IPS-11a (cell line): ENCODE measurements around the gene ASL.
A peak's percentile ranks its signal among the peaks of the same experiment; 100 is the strongest.
"Not testable (repeated sequence)": the region's sequence is repeated elsewhere in the genome, so short reads cannot be mapped to it uniquely, and the experiment has no call there.

Experiments
- H3K4me3 ChIP-seq: one replicate; pipeline ENCODE4 v1.5.1; 2013; ENCODE audit warnings: low read depth, low read length, control low read depth

Gene ASL

DNA sequence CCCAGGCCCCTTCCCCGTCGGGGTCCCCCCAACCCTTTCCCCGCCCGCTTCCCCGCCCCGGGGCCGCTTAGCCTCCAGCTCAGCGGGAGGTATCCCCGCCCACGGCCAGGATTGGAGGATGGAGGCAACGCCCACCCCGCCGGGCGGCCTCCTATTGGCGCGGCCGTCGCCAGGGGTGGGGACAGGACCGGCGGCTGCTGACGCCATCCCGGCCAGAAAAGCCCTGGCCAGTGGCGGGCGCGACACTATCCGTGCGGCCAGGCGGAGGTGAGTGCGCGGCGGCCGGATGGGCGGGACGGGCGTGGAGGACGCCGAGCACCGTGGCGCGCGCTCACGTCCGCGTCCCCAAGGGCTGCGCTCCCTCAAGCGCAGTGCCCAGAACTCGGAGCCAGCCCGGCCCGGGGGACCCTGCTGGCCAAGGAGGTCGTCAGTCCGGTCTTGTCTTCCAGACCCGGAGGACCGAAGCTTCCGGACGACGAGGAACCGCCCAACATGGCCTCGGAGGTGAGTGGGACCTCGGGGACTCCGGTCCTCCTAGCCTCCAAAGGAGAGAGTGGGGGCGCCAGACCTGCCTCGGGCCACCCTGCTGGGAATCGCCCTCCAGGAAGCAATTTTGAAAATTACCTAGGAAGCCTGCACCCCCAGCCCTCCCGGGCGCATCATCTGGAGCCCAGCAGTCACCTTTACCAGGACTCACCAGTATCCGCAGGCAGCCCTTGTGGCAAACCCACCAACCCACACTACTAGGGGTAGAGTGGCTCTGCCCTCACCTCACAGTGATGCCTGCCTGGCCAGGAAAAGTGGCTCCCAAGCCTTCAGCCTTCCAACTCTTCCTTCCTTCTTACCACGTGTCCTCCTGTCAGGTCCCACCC lies at the start of gene ASL:
TSS of gene ASL (plus strand) at position 230 of the 872 bp plus-strand sequence. CDS start at position 493, 263 bp downstream.
- H3K4me3 ChIP-seq, result peak within 1 kb of the TSS; percentile 78

DNA sequence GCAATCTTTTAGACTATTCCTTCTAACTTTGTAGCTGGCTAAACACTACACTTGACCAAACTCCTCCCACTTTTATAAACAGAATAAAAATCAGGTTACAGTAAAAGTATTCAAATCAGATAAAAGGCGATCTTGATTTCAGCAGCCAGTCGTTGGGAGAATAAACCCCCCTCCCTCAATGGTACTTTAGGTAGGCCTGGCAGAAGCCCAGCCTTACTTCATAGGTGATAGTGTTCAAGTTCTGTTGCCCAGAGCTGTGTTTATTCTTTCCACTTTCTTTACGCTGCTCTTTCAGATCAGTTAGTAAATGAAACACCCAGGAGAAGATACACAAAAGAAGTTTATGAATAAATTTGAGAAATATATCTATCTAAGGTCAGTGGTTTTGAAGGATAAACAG lies 47.3 kb upstream of the ASL start:
- not testable (repeated sequence) for H3K4me3 ChIP-seq

DNA sequence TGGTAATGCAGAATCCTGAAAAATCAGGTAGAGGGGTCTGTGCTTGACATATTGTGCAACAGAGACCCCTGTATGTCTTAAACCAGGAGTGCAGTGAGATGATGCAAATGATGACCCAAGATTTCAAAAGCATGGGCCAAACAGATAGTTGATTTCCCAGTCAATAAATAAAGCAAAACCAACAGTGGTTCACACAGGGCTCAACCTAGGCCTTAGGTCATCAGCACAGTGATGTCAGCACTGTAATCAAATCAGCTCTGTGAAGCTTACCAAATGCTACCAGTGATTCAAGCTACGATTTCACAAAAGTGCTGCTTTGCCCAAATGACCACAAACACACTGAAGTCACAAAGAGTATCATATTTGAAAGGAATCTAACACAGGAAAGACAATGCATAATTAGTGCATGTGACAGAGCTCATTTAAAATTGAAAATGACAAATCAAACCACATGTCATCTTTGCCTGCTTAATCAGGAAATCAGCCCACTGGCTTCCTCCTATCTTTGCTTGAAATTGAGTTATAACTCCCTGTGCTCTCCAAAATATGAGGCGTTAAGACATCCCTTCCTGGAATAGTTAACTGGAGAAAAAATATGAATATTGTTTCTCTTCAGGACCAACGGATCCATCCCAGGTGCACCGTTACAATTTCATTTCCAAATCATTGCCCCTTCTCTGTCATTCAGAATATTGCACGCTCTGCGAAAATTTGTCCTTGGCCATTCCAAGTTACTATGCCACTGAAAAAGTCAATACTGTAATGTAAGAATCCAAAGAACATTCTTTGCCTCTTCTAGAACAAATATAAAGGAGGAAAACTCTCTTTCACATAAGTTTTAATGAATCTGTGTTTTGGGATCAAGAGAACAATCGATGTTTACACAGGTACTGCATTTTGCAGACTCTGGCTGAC lies 41.9 kb upstream of the ASL start:
- H3K4me3 ChIP-seq, result no peak overlapping the region

DNA sequence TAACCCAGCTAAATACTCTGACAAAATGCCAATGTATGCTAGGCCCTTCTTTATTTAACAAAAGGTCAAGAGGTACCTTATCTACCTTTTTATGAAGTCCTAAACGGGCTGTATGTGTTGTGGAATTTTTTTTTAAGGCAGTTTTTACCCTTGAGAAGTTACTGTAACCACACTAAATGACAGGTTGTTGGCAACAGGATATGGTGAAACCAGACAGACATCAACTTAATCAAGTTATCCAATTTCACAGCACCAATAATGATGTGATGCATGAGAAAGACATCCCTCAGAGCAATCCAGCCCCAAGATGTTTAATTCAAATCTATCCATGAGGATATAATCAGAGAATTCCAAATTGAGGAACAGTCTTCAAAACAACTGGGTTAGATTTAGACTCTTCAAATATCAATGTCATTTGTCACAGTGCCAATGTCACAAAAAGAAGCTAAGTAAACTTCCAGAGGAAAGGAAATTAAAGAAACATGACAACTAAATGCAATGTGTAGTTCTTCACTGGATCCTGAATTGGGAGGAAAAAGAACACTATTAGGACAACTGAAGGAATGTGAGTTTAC lies 41.1 kb upstream of the ASL start:
- H3K4me3 ChIP-seq, result not testable (repeated sequence)

DNA sequence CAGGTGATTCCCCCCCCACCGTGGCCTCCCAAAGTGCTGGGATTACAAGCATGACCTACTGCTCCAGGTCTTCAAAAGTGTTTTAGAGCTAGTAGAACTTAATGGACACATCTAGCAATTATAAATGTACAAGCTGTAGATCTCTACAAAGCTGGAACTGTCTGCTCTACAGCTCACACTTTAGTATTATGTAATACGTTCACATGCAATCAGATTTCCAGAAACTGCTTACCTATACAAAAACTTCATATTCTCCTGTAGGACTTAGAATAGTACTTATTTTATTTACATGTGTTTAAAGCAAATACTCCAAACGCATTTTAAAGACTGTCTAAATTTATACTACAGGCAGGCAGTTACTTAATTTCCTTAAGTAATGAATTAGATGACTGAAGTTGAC lies 39.2 kb upstream of the ASL start:
- no peak overlapping the region for H3K4me3 ChIP-seq

DNA sequence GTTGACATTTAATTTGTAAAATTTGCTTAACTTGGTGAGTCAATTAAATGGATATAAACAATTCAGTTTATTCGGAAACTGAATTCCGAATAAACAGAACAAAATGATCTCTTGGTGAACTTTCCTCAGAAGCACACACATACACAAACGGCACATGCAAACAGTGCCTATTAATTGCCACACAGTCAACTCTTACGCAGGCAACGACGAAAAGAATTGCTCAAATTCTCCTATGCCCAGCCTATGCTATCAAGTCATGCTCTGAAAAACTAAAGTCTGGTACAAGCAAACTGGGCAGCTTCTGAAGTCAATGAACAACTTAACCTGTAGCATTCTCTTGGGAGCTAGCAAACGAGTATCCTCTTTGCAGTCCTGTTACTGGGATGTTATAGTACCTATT lies 38.8 kb upstream of the ASL start:
- H3K4me3 ChIP-seq, result no peak overlapping the region

DNA sequence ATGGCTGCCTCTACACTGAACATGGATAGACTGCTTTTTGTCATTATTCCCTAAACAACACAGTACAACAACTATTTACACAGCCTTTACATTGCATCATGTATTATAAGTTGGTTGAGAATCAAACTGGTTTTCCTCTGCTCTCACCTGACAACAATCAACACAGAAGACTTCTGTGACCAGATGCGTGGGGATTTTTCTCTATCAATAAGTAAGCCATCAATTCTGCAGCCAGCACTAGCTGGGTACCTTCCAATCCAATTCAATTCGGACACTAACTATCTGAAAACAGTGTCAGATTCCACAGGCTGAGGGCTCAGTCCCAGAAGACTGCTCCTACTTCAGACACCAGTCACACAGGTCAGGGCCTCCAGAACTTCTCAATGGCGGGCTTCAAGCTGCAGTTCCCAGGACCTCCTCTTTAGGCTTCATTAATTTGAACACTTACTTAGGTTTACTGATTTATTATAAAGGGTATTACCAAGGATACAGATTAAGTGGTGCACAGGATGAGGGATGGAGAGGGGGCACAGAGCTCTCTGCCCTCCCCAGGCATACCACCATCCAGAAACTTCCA lies 36.4 kb upstream of the ASL start:
- no peak overlapping the region for H3K4me3 ChIP-seq

DNA sequence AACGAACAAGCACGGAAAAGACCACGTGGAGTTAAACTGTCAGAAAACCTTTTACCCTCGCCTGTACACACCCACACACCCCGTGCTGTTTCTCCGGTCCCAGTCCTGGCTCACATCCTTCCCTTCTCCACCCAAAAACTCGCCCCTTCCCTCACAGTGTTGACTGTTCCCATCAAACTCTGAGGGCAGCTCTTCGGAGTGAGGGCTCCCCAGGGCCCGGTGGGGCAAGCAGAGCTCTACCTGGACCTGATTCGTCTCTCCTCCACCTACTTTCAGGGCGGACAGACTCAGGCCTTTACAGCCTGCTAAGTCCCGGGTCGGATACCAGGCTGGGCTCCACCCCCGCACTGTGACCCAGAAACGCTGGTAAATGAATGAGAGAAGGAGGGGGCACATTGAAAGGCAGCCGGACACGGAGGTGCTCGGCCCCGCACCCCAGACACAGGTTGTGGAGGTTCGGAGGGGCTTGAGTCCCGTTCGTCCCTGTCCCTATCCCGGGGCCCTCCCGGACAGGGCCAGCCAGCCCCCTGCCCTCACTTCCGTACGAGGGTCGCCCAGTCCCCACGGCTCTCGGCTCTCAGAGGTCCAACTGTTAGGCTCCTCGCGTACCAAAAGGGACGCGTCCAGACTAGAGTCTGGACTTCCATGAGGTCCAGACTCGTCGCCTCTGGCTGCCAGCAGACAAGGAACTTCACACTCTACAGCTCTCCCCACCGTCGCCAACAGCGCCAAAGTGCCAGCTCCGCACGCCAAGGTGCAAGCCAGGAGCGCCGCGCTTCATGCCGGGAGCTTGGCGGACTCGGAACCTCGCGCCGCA lies 31.7 kb upstream of the ASL start:
- peak overlapping the region; percentile 35 for H3K4me3 ChIP-seq

DNA sequence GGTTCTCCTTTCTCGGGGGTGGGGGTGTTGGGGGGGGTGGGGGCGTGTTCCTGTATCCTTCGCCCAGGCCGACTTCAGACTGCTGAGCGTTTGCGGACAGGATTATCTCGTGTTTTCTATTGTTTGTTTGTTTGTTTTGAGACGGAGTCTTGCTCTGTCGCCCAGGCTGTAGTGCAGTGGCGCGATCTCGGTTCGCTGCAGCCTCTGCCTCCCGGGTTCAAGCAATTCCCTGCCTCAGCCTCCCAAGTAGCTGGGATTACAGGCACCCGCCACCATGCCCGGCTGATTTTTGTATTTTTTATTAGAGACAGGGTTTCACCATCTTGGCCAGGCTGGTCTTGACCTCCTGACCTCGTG lies 31.1 kb upstream of the ASL start:
- H3K4me3 ChIP-seq, result not testable (repeated sequence)

DNA sequence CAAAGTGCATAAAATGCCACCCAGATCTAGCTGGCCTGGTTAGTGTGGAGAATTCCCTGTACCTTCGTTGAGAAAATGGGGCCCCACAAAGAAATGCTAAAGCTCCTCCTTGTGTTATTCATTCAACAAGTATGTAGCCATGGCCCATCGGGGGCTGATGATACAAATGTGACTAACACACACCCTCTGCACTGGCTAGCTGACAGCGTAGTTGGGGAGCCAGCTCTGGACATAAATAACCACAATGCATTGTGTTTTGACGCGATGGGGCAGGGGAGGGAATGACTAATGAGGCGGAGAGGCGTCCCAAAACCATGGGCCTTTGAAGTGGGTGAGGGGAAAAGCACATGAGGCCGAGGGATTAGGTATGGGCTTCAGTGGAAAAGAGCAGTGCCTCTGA lies 28.2 kb upstream of the ASL start:
- H3K4me3 ChIP-seq, result no peak overlapping the region

DNA sequence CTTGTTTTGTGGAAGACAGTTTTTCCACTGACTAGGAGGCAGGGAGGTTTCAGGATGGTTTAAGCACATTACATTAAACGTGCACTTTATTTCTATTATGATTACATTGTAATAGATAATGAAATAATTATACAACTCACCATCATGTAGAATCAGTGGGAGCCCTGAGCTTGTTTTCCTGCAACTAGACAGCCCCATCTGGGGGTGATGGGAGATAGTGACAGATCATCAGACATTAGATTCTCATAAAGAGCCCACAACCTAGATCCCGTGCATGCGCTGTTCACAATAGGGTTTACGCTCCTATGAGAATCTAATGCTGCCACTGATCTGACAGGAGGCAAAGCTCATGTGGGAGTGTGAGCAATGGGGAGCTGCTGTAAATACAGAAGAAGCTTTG lies 25.7 kb upstream of the ASL start:
- H3K4me3 ChIP-seq, result not testable (repeated sequence)

DNA sequence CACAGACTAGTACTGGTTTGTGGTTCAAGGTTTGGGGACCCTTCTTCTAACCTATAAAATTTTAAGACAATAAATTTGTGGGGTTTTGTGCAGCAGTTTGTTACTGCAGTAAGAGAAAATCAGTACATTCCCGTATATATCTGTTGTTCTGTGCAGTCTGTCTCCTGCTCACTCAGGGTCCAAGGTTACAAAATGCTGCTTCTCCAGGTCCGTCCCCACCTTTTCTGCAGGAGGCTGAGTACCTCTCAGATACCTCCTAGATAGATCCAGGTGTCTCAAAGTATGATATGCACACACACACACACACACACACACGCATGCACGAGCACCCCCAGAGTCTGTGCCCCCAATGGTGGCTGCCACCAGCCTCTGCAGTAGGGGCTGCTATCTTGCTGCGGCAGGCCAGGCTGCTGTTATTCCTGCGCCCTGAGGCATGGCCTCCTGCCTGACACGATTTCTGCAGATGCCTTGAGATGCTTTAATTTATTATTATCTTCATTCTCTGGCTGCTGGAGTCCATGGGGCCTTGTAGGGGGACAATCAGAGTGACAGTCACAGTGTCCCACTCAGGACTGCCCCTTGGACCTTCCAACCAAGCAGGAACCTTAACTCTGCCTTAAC lies 25.2 kb upstream of the ASL start:
- no peak overlapping the region for H3K4me3 ChIP-seq

DNA sequence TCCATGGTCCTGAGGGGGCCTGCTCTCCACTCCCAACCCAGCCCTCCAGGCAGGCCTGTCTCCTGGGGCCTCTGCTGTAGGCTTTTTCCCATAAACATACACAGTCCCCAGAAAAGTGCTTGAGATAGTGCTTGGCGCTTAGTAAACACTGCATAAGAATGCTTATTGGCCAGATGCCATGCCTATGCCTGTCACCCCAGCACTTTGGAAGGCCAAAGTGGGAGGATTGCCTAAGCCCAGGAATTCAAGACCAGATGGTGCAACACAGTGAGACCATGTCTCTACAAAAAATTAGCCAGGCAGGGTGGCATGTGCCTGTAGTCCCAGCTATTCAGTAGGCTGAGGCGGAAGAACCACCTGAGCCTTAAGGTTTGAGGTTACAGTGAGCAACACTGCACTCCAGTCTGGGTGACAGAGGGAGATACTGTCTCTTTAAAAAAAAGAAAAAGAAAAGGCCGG lies 24.6 kb upstream of the ASL start:
- H3K4me3 ChIP-seq, result no peak overlapping the region

DNA sequence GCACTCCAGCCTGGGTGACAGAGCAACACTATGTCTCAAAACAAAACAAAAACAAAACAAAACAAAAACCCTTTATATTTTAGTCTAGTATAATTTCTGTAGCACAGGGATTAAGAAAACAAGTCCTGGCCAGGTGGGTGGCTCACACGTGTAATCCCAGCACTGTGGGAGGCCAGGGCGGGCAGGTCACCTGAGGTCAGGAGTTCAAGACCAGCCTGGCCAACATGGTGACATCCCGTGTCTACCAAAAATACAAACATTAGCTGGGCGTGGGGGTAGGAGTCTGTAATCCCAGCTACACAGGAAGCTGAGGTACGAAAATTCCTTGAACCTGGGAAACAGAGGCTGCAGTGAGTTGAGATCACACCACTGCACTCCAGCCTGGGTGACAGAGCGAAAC lies 23.2 kb upstream of the ASL start:
- no peak overlapping the region for H3K4me3 ChIP-seq

DNA sequence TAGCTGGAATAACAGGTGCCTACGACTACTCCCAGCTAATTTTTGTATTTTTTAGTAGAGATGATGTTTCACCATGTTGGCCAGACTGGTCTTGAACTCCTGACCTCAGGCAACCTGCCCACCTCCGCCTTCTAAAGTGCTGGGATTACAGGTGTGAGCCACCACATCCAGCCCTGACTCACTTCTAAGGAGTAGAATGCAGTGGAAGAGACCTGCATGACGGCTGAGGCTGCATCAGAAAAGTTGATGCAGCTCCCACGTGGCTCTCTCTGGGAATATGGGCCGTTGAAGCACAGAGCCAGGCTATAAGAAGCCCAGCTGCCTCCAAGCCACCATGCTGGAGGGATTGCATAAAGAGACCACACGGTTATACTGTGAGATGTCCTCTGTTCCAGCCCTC lies 21.6 kb upstream of the ASL start:
- no peak overlapping the region for H3K4me3 ChIP-seq

DNA sequence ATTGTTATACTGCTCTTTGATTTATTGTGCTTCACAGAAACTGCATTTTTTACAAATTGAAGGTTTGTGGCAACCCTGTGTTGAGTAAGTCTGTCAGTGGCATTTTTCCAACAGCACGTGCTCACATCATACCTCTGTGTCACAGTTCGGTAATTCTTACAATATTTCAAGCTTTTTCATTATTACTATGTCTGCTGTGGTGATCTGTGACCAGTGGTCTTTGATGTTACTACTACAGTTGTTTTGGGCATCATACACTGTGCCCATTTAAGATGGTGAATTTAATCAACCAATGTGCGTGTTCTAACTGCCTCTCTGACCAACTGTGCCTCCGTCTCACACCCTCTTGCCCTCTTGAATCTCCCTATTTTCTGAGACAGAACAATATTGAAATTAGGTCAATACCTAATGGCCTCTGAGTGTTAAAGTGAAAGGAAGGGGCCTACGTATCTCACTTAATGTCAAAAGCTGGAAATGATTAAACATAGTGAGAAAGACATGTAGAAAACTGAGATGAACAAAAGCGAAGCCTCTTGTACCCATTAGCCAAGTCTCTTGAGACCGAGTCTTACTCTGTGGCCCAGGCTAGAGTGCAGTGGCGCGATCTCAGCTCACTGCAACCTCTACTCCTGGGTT lies 20.2 kb upstream of the ASL start:
- H3K4me3 ChIP-seq, result no peak overlapping the region

DNA sequence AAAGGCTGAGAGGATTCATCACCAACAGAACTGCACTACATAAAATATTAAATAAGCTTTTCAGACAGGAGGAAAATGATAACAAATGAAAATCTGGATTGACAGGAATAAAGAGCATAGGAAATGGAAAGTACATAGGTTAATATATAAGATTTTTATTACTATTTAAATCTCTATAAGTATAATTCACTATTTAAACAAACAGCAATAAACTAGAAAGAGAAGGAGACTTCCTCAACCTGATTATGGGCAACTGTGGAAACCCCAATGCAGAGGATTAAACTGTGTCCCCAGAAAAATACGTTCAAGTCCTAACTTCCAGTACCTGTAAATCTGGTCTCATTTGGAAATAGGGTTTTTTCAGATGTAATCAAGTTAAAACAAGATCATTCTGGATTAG lies 14.8 kb upstream of the ASL start:
- no peak overlapping the region for H3K4me3 ChIP-seq

DNA sequence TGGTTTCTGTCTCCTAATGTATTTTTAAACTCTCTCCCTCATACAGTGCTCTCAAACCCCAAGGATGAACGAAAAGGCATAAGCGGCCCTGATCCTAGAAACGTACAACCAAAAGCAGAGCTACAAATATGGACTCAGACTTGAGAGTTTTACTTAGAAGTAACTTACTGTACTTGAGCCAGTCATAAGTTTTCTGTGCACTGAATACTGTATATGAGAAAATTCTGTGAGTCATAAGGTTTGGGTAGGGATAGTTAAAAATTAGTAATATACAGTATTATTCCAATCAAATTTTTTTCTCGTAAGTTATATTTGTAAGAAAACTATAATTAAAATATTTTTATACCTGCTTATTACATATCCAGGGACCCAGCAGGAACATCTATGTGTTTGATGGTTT lies 5.9 kb upstream of the ASL start:
- no peak overlapping the region for H3K4me3 ChIP-seq

DNA sequence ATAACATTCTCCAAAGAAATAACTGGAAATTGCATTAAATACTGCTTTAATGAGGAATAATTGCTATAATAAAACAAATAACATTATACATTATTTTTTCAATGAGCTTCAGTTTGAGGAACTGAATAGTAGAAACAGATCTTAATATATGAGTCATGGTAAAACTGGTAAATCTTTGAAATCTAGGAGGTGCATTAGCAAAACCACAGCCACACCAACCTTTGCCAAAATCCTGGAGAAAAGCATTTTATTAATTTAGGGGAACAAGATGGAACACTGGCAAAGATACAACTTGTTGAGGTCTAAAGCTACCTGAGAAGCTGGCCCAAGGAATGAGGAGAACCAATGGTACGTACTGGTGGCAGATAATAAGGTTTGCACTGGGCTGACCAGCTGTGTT lies 5.4 kb upstream of the ASL start:
- no peak overlapping the region for H3K4me3 ChIP-seq

DNA sequence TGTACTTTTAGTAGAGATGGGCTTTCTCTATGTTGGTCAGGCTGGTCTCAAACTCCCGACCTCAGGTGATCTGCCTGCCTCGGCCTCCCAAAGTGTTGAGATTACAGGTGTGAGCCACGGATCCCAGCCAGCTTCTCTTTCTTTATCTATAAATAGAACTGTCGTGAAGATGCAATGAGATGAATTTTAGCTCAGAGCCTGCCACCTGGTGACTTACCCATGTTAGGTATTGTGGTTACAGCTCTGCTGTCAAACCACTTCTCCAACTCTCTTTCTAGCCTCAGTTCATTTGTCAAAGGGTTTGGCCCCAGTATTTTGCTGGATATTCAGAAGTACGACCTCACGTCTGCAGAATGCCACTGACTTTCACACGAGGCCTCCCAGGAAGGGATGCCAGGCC lies 3.4 kb upstream of the ASL start:
- not testable (repeated sequence) for H3K4me3 ChIP-seq
